Activated naive CD8-positive, alpha-beta T cell treated with anti-CD3 and anti-CD28 coated beads for 36 hours (primary cell): ENCODE data around the gene CYB561D1. TPM values are rescaled to one million over a fixed set of nuclear protein-coding genes. Genes with fewer than 3 reads are reported as not detected.

Experiments used
- DNase-seq: peaks from one replicate; pipeline ENCODE4 v3.0.0; 2021
- H3K27ac Mint-ChIP-seq: one replicate; pipeline ENCODE4 v1.8.0; 2022; ENCODE audit warnings: mild to moderate bottlenecking, moderate library complexity, mixed read lengths
- H3K27me3 Mint-ChIP-seq: one replicate; pipeline ENCODE4 v1.8.0; 2022; ENCODE audit warnings: mild to moderate bottlenecking, mixed read lengths
- H3K36me3 Mint-ChIP-seq: one replicate; pipeline ENCODE4 v1.8.0; 2021; ENCODE audit warnings: mild to moderate bottlenecking, mixed read lengths
- H3K4me1 Mint-ChIP-seq: one replicate; pipeline ENCODE4 v1.8.0; 2021; ENCODE audit warnings: mixed read lengths
- H3K4me3 Mint-ChIP-seq: one replicate; pipeline ENCODE4 v1.8.0; 2022; ENCODE audit warnings: mild to moderate bottlenecking, moderate library complexity, mixed read lengths
- H3K9me3 Mint-ChIP-seq: one replicate; pipeline ENCODE4 v1.8.0; 2022; ENCODE audit warnings: mixed read lengths
- total RNA-seq, 2 experiments: library from RNA; stranded (reverse); gene quantifications; one replicate each; pipeline ENCODE4 v1.2.3, GENCODE V29; 2021

Gene CYB561D1
- total RNA-seq, 2 experiments from 2014 or later, result 6.3 to 8.1 TPM

GRCh38 chr1:109541102-109541501 lies 47.2 kb downstream of the CYB561D1 start:
- Mint-ChIP-seq H3K9me3 (no peaks in the 10 kb centered on the region), H3K36me3 (no peaks in the 10 kb centered on the region), H3K27me3 (no peaks in the 10 kb centered on the region), H3K27ac (no peak overlapping the region), H3K4me3 (no peak overlapping the region), H3K4me1 (no peaks in the 10 kb centered on the region)
- no peak for DNase-seq

- no peaks in the 10 kb centered on the region for H3K27me3 Mint-ChIP-seq
- no peak overlapping the region for H3K27ac Mint-ChIP-seq
- H3K4me1 Mint-ChIP-seq, result peaks cover 10% of the 10 kb centered on the region
- H3K36me3 Mint-ChIP-seq, result no peaks in the 10 kb centered on the region
- no peak overlapping the region for H3K4me3 Mint-ChIP-seq
- H3K9me3 Mint-ChIP-seq, result no peaks in the 10 kb centered on the region
- no peak for DNase-seq
Measured at GRCh38 chr1:109542657-109543056, 48.8 kb downstream of the CYB561D1 start.

DNA sequence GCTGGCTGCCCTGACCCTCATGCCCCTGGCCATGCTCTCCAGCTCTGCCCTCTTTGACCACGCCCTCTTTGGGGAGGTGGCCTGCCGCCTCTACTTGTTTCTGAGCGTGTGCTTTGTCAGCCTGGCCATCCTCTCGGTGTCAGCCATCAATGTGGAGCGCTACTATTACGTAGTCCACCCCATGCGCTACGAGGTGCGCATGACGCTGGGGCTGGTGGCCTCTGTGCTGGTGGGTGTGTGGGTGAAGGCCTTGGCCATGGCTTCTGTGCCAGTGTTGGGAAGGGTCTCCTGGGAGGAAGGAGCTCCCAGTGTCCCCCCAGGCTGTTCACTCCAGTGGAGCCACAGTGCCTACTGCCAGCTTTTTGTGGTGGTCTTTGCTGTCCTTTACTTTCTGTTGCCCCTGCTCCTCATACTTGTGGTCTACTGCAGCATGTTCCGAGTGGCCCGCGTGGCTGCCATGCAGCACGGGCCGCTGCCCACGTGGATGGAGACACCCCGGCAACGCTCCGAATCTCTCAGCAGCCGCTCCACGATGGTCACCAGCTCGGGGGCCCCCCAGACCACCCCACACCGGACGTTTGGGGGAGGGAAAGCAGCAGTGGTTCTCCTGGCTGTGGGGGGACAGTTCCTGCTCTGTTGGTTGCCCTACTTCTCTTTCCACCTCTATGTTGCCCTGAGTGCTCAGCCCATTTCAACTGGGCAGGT lies 49.5 kb downstream of the CYB561D1 start:
- Mint-ChIP-seq H3K36me3 (no peaks in the 10 kb centered on the region), H3K4me1 (peaks cover 13% of the 10 kb centered on the region), H3K27me3 (no peaks in the 10 kb centered on the region), H3K27ac (no peak overlapping the region), H3K9me3 (no peaks in the 10 kb centered on the region), H3K4me3 (no peak overlapping the region)
- DNase-seq, result no peak

GRCh38 chr1:109543988-109544735 lies 50.3 kb downstream of the CYB561D1 start:
- H3K27ac Mint-ChIP-seq, result no peak overlapping the region

GRCh38 chr1:109546311-109547109 lies 52.6 kb downstream of the CYB561D1 start:
- peak overlapping the region; percentile 96 for H3K4me3 Mint-ChIP-seq
- peaks cover 31% of the 10 kb centered on the region for H3K4me1 Mint-ChIP-seq

More at GRCh38 chr1:109543988-109544735, 50.3 kb downstream of the CYB561D1 start:
- Mint-ChIP-seq H3K9me3 (no peaks in the 10 kb centered on the region), H3K4me3 (no peak overlapping the region), H3K27me3 (no peaks in the 10 kb centered on the region), H3K4me1 (peaks cover 14% of the 10 kb centered on the region), H3K36me3 (no peaks in the 10 kb centered on the region)
- no peak for DNase-seq

GRCh38 chr1:109547463-109548320 lies 53.8 kb downstream of the CYB561D1 start:
- DNase-seq, result peak; percentile 18
- H3K27me3 Mint-ChIP-seq, result no peaks in the 10 kb centered on the region
- H3K4me3 Mint-ChIP-seq, result peak overlapping the region; percentile 96
- H3K9me3 Mint-ChIP-seq, result no peaks in the 10 kb centered on the region
- H3K36me3 Mint-ChIP-seq, result no peaks in the 10 kb centered on the region
- H3K27ac Mint-ChIP-seq, result peak overlapping the region; percentile 97
- H3K4me1 Mint-ChIP-seq, result peaks cover 33% of the 10 kb centered on the region

More at GRCh38 chr1:109546311-109547109, 52.6 kb downstream of the CYB561D1 start:
- Mint-ChIP-seq H3K36me3 (no peaks in the 10 kb centered on the region), H3K9me3 (no peaks in the 10 kb centered on the region), H3K27me3 (no peaks in the 10 kb centered on the region), H3K27ac (peak overlapping the region; percentile 97)
- DNase-seq, result peak; percentile 81

- Mint-ChIP-seq H3K36me3 (no peaks in the 10 kb centered on the region), H3K9me3 (no peaks in the 10 kb centered on the region), H3K4me3 (peak within 1 kb of the TSS; percentile 96), H3K27ac (peak within 1 kb of the TSS; percentile 97), H3K27me3 (no peaks in the 10 kb centered on the region), H3K4me1 (peaks cover 37% of the 10 kb centered on the region)
- DNase-seq, result peak; percentile 93
Measured at GRCh38 chr1:109548321-109549267, 54.7 kb downstream of the CYB561D1 start, which contains the start of gene GNAI3. Gene GNAI3 (plus strand): TSS chr1:109548615. CDS start chr1:109548721, 106 bp downstream.

Other genes with a start within 250 kb of the CYB561D1 start
- 1 to 10 TPM; 2.6 TPM for gene CELSR2, start 244.6 kb upstream of the CYB561D1 start, total RNA-seq
- gene PSRC1, start 210.9 kb upstream of the CYB561D1 start, total RNA-seq, result 10 to 100 TPM; 10.7 to 12.2 TPM
- not detected for gene MYBPHL, start 187.1 kb upstream of the CYB561D1 start, total RNA-seq
- gene SORT1, start 96.2 kb upstream of the CYB561D1 start, total RNA-seq, result 1 to 10 TPM; 5.6 to 6.6 TPM
- 100 to 1,000 TPM; 247 to 252 TPM for gene PSMA5, start 67.6 kb upstream of the CYB561D1 start, total RNA-seq
- gene SYPL2, start 27.5 kb upstream of the CYB561D1 start, total RNA-seq, result not detected
- gene ATXN7L2, start 10.2 kb upstream of the CYB561D1 start, total RNA-seq, result 10 to 100 TPM; 14.6 to 15.6 TPM
- gene AMIGO1, start 15.6 kb downstream of the CYB561D1 start, total RNA-seq, result 1 to 10 TPM; 2.1 to 2.5 TPM
- gene GPR61, start 45.8 kb downstream of the CYB561D1 start, total RNA-seq, result under 1 TPM in 1 of 2 experiments, not detected in 1; 0.16 TPM
- 1 to 10 TPM; 8.4 TPM for gene GNAI3, start 54.5 kb downstream of the CYB561D1 start, total RNA-seq
- gene GNAT2, start 125.5 kb downstream of the CYB561D1 start, total RNA-seq, result under 1 TPM; 0.64 to 0.91 TPM
- 10 to 100 TPM; 89.5 to 91.4 TPM for gene AMPD2, start 125.7 kb downstream of the CYB561D1 start, total RNA-seq
- 1 to 10 TPM; 2.4 to 3.0 TPM for gene GSTM4, start 162.0 kb downstream of the CYB561D1 start, total RNA-seq
- gene GSTM2, start 174.0 kb downstream of the CYB561D1 start, total RNA-seq, result 1 to 10 TPM; 7.4 to 8.5 TPM
- gene GSTM1, start 193.7 kb downstream of the CYB561D1 start, total RNA-seq, result not detected
- gene GSTM5, start 218.2 kb downstream of the CYB561D1 start, total RNA-seq, result under 1 TPM in 1 of 2 experiments, not detected in 1; 0.06 TPM
- gene GSTM3, start 246.9 kb downstream of the CYB561D1 start, total RNA-seq, result 10 to 100 TPM; 21.4 to 25.4 TPM